T-cell (primary cell): ENCODE data around the gene CYP3A7. TPM values are rescaled to one million over a fixed set of nuclear protein-coding genes. Genes with fewer than 3 reads are reported as not detected.
"Not testable (repeated sequence)": the region's sequence is repeated elsewhere in the genome, so short reads cannot be mapped to it uniquely, and the experiment has no call there.

ENCODE experiments used
- ATAC-seq, 4 experiments: fragments of 200-7000 bp in 3 of 4; fragments of 150-1000 bp in 1 of 4; cut with Tn5 transposase; replicated peaks in 1 of 4; 1 replicate in 3 of 4; 2 replicates in 1 of 4; pipeline ENCODE4 v1.10.0; 2021; ENCODE audit warnings: moderate library complexity in 3 of 4, mild to moderate bottlenecking in 2 of 4, moderate number of reproducible peaks in 1 of 4
- CTCF ChIA-PET, 2 donors: fragments of 300-600 bp; sonication (Branson Sonifier 250); formaldehyde crosslinking; loops; one replicate each; lab custom pipeline; 2022; ENCODE audit warnings: antibody characterized with exemption in 2 of 2; lab: Charles Lee
- POLR2A ChIA-PET, 2 donors: fragments of 300-600 bp; sonication (Branson Sonifier 250); formaldehyde crosslinking; loops; one replicate each; lab custom pipeline; 2022; ENCODE audit warnings: antibody characterized with exemption in 2 of 2; lab: Charles Lee
- DNase-seq, 35 experiments: peaks; one replicate each; pipeline versions ENCODE4 v3.0.0 to v3.0.0-alpha.2; 2013 to 2023
- H3K27ac ChIP-seq: one replicate; pipeline ENCODE4 v1.5.1; 2013; ENCODE audit warnings: low read length
- H3K27me3 ChIP-seq, 2 experiments: replicated peaks in 1 of 2; 1 replicate in 1 of 2; 2 replicates in 1 of 2; pipeline versions ENCODE4 v1.6.1 to v1.7.0; 2013; ENCODE audit warnings: low read length in 1 of 2, mixed read lengths in 1 of 2; ENCODE audit not compliant: control insufficient read depth in 2 of 2, insufficient read depth in 2 of 2; ENCODE audit errors: extremely low read depth in 1 of 2
- H3K36me3 ChIP-seq, 2 donors: 1 replicate in 1 of 2; 2 replicates in 1 of 2; pipeline versions ENCODE4 v1.6.1 to v1.7.0; 2013; ENCODE audit warnings: low read length in 1 of 2; ENCODE audit not compliant: control insufficient read depth in 2 of 2, insufficient read depth in 1 of 2; ENCODE audit errors: extremely low read depth in 1 of 2
- H3K4me1 ChIP-seq, 2 experiments: 1 replicate in 1 of 2; 2 replicates in 1 of 2; pipeline versions ENCODE4 v1.6.1 to v1.7.0; 2013; ENCODE audit warnings: low read length in 2 of 2, mixed read lengths in 1 of 2; ENCODE audit not compliant: insufficient read depth in 2 of 2, control insufficient read depth in 1 of 2; ENCODE audit errors: extremely low read depth in 1 of 2
- H3K4me3 ChIP-seq, 2 donors: 1 replicate in 1 of 2; 2 replicates in 1 of 2; pipeline versions ENCODE4 v1.5.1 to v1.7.0; 2013; ENCODE audit warnings: mild to moderate bottlenecking in 2 of 2, low read length in 1 of 2, moderate library complexity in 1 of 2; ENCODE audit not compliant: control insufficient read depth in 1 of 2; ENCODE audit errors: extremely low read depth in 1 of 2
- H3K9me3 ChIP-seq: 2 replicates; pipeline ENCODE4 v1.7.0; 2013
- H3K27ac Mint-ChIP-seq, 2 donors: one replicate each; pipeline ENCODE4 v1.8.0; 2020 to 2021; ENCODE audit warnings: mild to moderate bottlenecking in 2 of 2, mixed read lengths in 2 of 2
- H3K27me3 Mint-ChIP-seq, 2 donors: one replicate each; pipeline ENCODE4 v1.8.0; 2021 to 2022; ENCODE audit warnings: mixed read lengths in 2 of 2
- H3K36me3 Mint-ChIP-seq: one replicate; pipeline ENCODE4 v1.8.0; 2021; ENCODE audit warnings: mixed read lengths
- H3K4me1 Mint-ChIP-seq, 3 donors: one replicate each; pipeline ENCODE4 v1.8.0; 2020 to 2022; ENCODE audit warnings: mixed read lengths in 3 of 3, mild to moderate bottlenecking in 1 of 3
- H3K4me3 Mint-ChIP-seq, 3 donors: one replicate each; pipeline ENCODE4 v1.8.0; 2020 to 2022; ENCODE audit warnings: mild to moderate bottlenecking in 3 of 3, mixed read lengths in 3 of 3, moderate library complexity in 3 of 3
- H3K9me3 Mint-ChIP-seq, 3 donors: one replicate each; pipeline ENCODE4 v1.8.0; 2020 to 2022; ENCODE audit warnings: mixed read lengths in 3 of 3
- WGBS: methylation state at CpG from one replicate; pipeline ENCODE4 v1.1.5; 2013; ENCODE audit warnings: missing lambda C conversion rate; ENCODE audit not compliant: insufficient coverage; 5-methylcytosine and 5-hydroxymethylcytosine counted together
- total RNA-seq, 35 experiments: library from RNA in 6 of 35; stranded (reverse) in 6 of 35; fragments of 120-200 nt in 1 of 35; gene quantifications; one replicate each; pipeline versions ENCODE4 v1.2.1 to v1.2.4 and lab custom pipeline; 2013 to 2026

Gene CYP3A7
- total RNA-seq, 5 donors from 2014 or later (not counting 1 experiment from before 2014, with no cell fraction given) = not detected

- CTCF ChIA-PET = no interaction called here
- ATAC-seq = no peak
- Mint-ChIP-seq H3K4me1 (peaks cover 0 to 2% (median 0%) of the 10 kb centered on the region in 3 donors), H3K9me3 (peaks cover 0 to 6% (median 4%) of the 10 kb centered on the region in 3 donors), H3K27me3 (no peaks in the 10 kb centered on the region), H3K36me3 (peaks cover 40% of the 10 kb centered on the region), H3K4me3 (no peak overlapping the region), H3K27ac (no peak overlapping the region)
- WGBS = no CpG with 5 or more reads among the region's 3 CpGs
- H3K4me1 ChIP-seq = no peaks in the 10 kb centered on the region
- no peaks in the 10 kb centered on the region for H3K9me3 ChIP-seq
- no peak overlapping the region for H3K4me3 ChIP-seq
- H3K27me3 ChIP-seq = no peaks in the 10 kb centered on the region
- no peaks in the 10 kb centered on the region for H3K36me3 ChIP-seq
- DNase-seq = no peak
- POLR2A ChIA-PET = no interaction called here
- no peak overlapping the region for H3K27ac ChIP-seq
These were observed 20.9 kb downstream of the CYP3A7 start for GRCh38 chr7:99713995-99714570.

DNA sequence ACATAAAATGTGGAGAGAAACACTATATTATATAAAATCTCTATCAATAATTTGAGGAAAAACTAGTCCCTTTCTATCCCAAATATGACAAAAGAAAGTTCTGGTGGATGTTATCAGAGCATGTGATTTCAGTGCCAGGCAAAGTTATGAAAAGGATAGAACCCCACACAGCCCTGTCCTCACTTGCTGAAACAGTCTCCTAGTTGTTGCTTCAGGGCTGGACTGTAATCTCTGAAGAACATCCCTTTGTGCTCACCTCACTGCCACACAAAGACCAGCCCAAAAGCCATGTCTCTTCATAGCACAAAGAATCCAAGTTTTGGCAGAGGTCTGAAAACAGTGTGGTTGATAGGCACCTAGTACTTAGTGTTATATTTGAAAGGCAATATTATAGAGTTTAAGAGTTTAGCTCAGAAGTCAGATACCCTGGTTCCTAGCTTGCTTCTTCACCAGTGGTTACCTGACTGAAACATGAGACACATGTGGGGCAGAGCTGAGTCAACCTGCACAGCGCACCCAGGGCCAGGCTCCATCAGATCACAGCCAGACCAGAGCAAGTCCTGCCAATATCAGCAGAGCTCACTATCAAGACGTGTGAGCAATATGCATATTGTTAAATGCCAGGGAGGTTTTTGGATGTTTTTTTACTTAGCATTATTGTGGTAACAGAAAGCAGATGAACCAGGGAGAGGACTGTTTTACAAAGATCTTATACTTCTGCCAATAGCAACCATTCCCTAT is 25.0 kb downstream of the CYP3A7 start:
- Mint-ChIP-seq H3K27me3 (no peaks in the 10 kb centered on the region), H3K4me3 (no peak overlapping the region), H3K9me3 (peaks cover 0 to 5% (median 3%) of the 10 kb centered on the region in 3 donors), H3K36me3 (peaks cover 46% of the 10 kb centered on the region), H3K27ac (no peak overlapping the region), H3K4me1 (no peaks in the 10 kb centered on the region)
- H3K4me3 ChIP-seq = no peak overlapping the region
- POLR2A ChIA-PET = no interaction called here
- no CpG with 5 or more reads among the region's 2 CpGs for whole genome bisulfite sequencing
- no peaks in the 10 kb centered on the region for H3K4me1 ChIP-seq
- ATAC-seq (no peak), DNase-seq (no peak)
- no peaks in the 10 kb centered on the region for H3K27me3 ChIP-seq
- no peaks in the 10 kb centered on the region for H3K36me3 ChIP-seq
- no peak overlapping the region for H3K27ac ChIP-seq
- peaks cover 2% of the 10 kb centered on the region for H3K9me3 ChIP-seq
- CTCF ChIA-PET = no interaction called here

- H3K36me3 Mint-ChIP-seq = peaks cover 38% of the 10 kb centered on the region
- H3K27me3 Mint-ChIP-seq = no peaks in the 10 kb centered on the region
- Histone ChIP-seq H3K4me1 (no peaks in the 10 kb centered on the region), H3K27ac (no peak overlapping the region), H3K36me3 (no peaks in the 10 kb centered on the region), H3K27me3 (no peaks in the 10 kb centered on the region), H3K9me3 (peaks cover 2% of the 10 kb centered on the region), H3K4me3 (no peak overlapping the region)
- CTCF ChIA-PET = no interaction called here
- H3K27ac Mint-ChIP-seq = no peak overlapping the region
- no peak for ATAC-seq
- H3K4me3 Mint-ChIP-seq = no peak overlapping the region
- no peak for DNase-seq
- H3K9me3 Mint-ChIP-seq = no peaks in the 10 kb centered on the region
- POLR2A ChIA-PET = no interaction called here
- no peaks in the 10 kb centered on the region for H3K4me1 Mint-ChIP-seq
- WGBS = no CpG with 5 or more reads among the region's 2 CpGs
These were observed 25.7 kb downstream of the CYP3A7 start for GRCh38 chr7:99709260-99709659.

- WGBS = no CpG with 5 or more reads among the region's 1 CpG
- Histone ChIP-seq H3K4me1 (no peaks in the 10 kb centered on the region), H3K27ac (no peak overlapping the region), H3K4me3 (no peak overlapping the region), H3K9me3 (peaks cover 2% of the 10 kb centered on the region), H3K27me3 (no peaks in the 10 kb centered on the region), H3K36me3 (no peaks in the 10 kb centered on the region)
- ATAC-seq (no peak), DNase-seq (no peak)
- ChIA-PET POLR2A (no interaction called here), CTCF (no interaction called here)
- Mint-ChIP-seq H3K4me1 (no peaks in the 10 kb centered on the region), H3K27me3 (peaks cover 0 to 1% of the 10 kb centered on the region in 2 donors), H3K27ac (no peak overlapping the region), H3K4me3 (no peak overlapping the region), H3K9me3 (no peaks in the 10 kb centered on the region), H3K36me3 (peaks cover 32% of the 10 kb centered on the region)
These were observed 27.9 kb downstream of the CYP3A7 start for GRCh38 chr7:99707096-99707495.

DNA sequence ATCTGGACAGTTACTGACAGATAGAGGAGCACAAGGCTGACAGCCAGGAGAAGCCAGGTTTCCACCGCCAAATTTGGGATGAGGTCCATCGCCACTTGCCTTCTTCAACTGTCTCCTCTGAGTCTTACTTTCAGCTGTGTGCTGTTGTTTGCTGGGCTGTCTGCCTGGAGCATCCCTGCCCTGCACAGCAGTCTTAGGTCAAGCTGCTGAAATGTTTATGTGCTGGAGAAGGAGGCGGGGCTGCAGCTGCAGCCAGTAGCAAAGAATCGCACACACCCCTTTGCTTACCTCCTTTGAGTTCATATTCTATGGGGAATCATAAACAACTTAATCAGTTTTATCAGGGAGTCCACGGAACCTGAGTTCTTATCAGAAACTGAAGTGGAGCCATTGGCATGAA is 35.0 kb downstream of the CYP3A7 start:
- Mint-ChIP-seq H3K9me3 (no peaks in the 10 kb centered on the region), H3K4me1 (no peaks in the 10 kb centered on the region), H3K27me3 (peaks cover 0 to 1% of the 10 kb centered on the region in 2 donors), H3K4me3 (no peak overlapping the region), H3K36me3 (no peaks in the 10 kb centered on the region), H3K27ac (no peak overlapping the region)
- WGBS = 94% methylated on average over 3 of the region's 5 CpGs
- ATAC-seq = no peak
- Histone ChIP-seq H3K36me3 (no peaks in the 10 kb centered on the region), H3K4me1 (no peaks in the 10 kb centered on the region), H3K9me3 (no peaks in the 10 kb centered on the region), H3K27ac (no peak overlapping the region), H3K4me3 (no peak overlapping the region), H3K27me3 (no peaks in the 10 kb centered on the region)
- POLR2A ChIA-PET = no interaction called here
- no peak for DNase-seq
- CTCF ChIA-PET = no interaction called here

GRCh38 chr7:99698867-99699730 is 35.9 kb downstream of the CYP3A7 start:
- H3K4me3 ChIP-seq, H3K27ac ChIP-seq, ATAC-seq, H3K27me3 ChIP-seq, H3K36me3 Mint-ChIP-seq, H3K9me3 ChIP-seq, H3K27me3 Mint-ChIP-seq, H3K36me3 ChIP-seq, POLR2A ChIA-PET, CTCF ChIA-PET, H3K27ac Mint-ChIP-seq, H3K9me3 Mint-ChIP-seq, H3K4me1 ChIP-seq, H3K4me1 Mint-ChIP-seq, DNase-seq, H3K4me3 Mint-ChIP-seq: not testable (repeated sequence)
- no CpG with 5 or more reads among the region's 6 CpGs for WGBS
